Thyroid gland (tissue), 4 donors: ENCODE measurements around the gene SLC2A9. TPM values are rescaled to one million over a fixed set of nuclear protein-coding genes. Genes with fewer than 3 reads are reported as not detected.

Experiments
- DNase-seq, 2 donors: peaks; one replicate each; pipeline ENCODE4 v3.0.0-alpha.2; 2019
- H3K27ac ChIP-seq, 3 donors: fragments of 200-600 bp; sonication (generic); 1 replicate in 2 of 3; 2 replicates in 1 of 3; pipeline ENCODE4 v1.5.1; 2016 to 2019; ENCODE audit warnings: mild to moderate bottlenecking in 1 of 3, moderate library complexity in 1 of 3
- H3K27me3 ChIP-seq: fragments of 200-600 bp; sonication (generic); one replicate; pipeline ENCODE4 v1.5.1; 2019
- H3K36me3 ChIP-seq, 2 donors: fragments of 200-600 bp; sonication (generic); one replicate each; pipeline ENCODE4 v1.5.1; 2016 to 2019
- H3K4me1 ChIP-seq, 2 donors: fragments of 200-600 bp; sonication (generic); one replicate each; pipeline ENCODE4 v1.5.1; 2017 to 2019
- H3K4me3 ChIP-seq, 3 donors: fragments of 200-600 bp; sonication (generic); replicated peaks in 1 of 3; 1 replicate in 2 of 3; 2 replicates in 1 of 3; pipeline ENCODE4 v1.5.1; 2016; ENCODE audit warnings: mild to moderate bottlenecking in 1 of 3
- H3K9me3 ChIP-seq: fragments of 200-600 bp; sonication (generic); one replicate; pipeline ENCODE4 v1.5.1; 2017
- CTCF ChIP-seq, 6 experiments: fragments of 200-600 bp in 3 of 6; fragments of 450-650 bp in 3 of 6; sonication (generic) in 3 of 6; IDR thresholded peaks; one replicate each; pipeline ENCODE4 v1.5.1; 2016 to 2019; ENCODE audit warnings: antibody characterized with exemption in 6 of 6, mild to moderate bottlenecking in 2 of 6, inconsistent platforms in 1 of 6, moderate library complexity in 1 of 6
- POLR2A ChIP-seq, 2 donors: fragments of 450-650 bp; IDR thresholded peaks; one replicate each; pipeline ENCODE4 v1.6.1; 2017; ENCODE audit warnings: antibody characterized with exemption in 2 of 2, mild to moderate bottlenecking in 2 of 2, moderate library complexity in 1 of 2
- WGBS, 2 donors: methylation state at CpG; one replicate each; pipeline ENCODE4 v1.1.5; 2017; 5-methylcytosine and 5-hydroxymethylcytosine counted together
- intact Hi-C: fragments of 100-400 bp; cut with DNase I; formaldehyde crosslinking; loops from one replicate; pipeline ENCODE4 v1.15.1; 2023
- total RNA-seq, 4 donors: library from RNA; depleted of rRNA; stranded (reverse); fragments of >200 nt; gene quantifications; one replicate each; pipeline ENCODE4 v1.2.3, GENCODE V29; 2016

SLC2A9 gene
- total RNA-seq, 4 donors from 2014 or later = 5.0 to 21.2 (median 9.2) TPM

- 81 to 82% methylated on average over 6 of the region's 7 CpGs for WGBS, 2 donors
- DNase-seq = no peak
These were observed 129.6 kb downstream of the SLC2A9 start for GRCh38 chr4:9891740-9892139.

GRCh38 chr4:9891056-9891455 is 130.2 kb downstream of the SLC2A9 start:
- no peaks in the 10 kb centered on the region for H3K36me3 ChIP-seq
- H3K9me3 ChIP-seq = no peaks in the 10 kb centered on the region
- H3K4me3 ChIP-seq = no peak overlapping the region
- WGBS, 2 donors = 62 to 68% methylated on average over 7 of the region's 7 CpGs
- H3K27me3 ChIP-seq = no peaks in the 10 kb centered on the region
- TF ChIP-seq CTCF (IDR thresholded peaks at IDR 0.05) (no peak), POLR2A (IDR thresholded peaks at IDR 0.05) (no peak)
- no peak overlapping the region for H3K27ac ChIP-seq
- no peak for DNase-seq
- H3K4me1 ChIP-seq = no peaks in the 10 kb centered on the region
- intact Hi-C loops = no loop called here

More at GRCh38 chr4:9891740-9892139, 129.6 kb downstream of the SLC2A9 start:
- H3K4me1 ChIP-seq = no peaks in the 10 kb centered on the region
- TF ChIP-seq POLR2A (IDR thresholded peaks at IDR 0.05) = no peak
- TF ChIP-seq CTCF (IDR thresholded peaks at IDR 0.05) = no peak
- no peaks in the 10 kb centered on the region for H3K36me3 ChIP-seq
- no peaks in the 10 kb centered on the region for H3K9me3 ChIP-seq
- no peak overlapping the region for H3K4me3 ChIP-seq
- H3K27ac ChIP-seq = no peak overlapping the region
- intact Hi-C loops = no loop called here
- H3K27me3 ChIP-seq = no peaks in the 10 kb centered on the region

- no peaks in the 10 kb centered on the region for H3K4me1 ChIP-seq
- TF ChIP-seq CTCF (IDR thresholded peaks at IDR 0.05) (no peak), POLR2A (IDR thresholded peaks at IDR 0.05) (no peak)
- intact Hi-C loops = no loop called here
- no peaks in the 10 kb centered on the region for H3K27me3 ChIP-seq
- 69 to 85% methylated on average over 4 of the region's 4 CpGs for WGBS, 2 donors
- DNase-seq = no peak
- no peak overlapping the region for H3K27ac ChIP-seq
- no peak overlapping the region for H3K4me3 ChIP-seq
- H3K9me3 ChIP-seq = no peaks in the 10 kb centered on the region
- no peaks in the 10 kb centered on the region for H3K36me3 ChIP-seq
These were observed 132.0 kb downstream of the SLC2A9 start for GRCh38 chr4:9889306-9889705.

- no peaks in the 10 kb centered on the region for H3K36me3 ChIP-seq
These were observed 135.3 kb downstream of the SLC2A9 start for GRCh38 chr4:9885958-9886357.

More at GRCh38 chr4:9885958-9886357, 135.3 kb downstream of the SLC2A9 start:
- intact Hi-C loops = no loop called here
- Histone ChIP-seq H3K9me3 (no peaks in the 10 kb centered on the region), H3K27ac (no peak overlapping the region), H3K27me3 (no peaks in the 10 kb centered on the region), H3K4me1 (no peaks in the 10 kb centered on the region), H3K4me3 (no peak overlapping the region)
- 90 to 93% methylated on average over 5 of the region's 5 CpGs for WGBS, 2 donors
- no peak for DNase-seq
- no peak for TF ChIP-seq POLR2A (IDR thresholded peaks at IDR 0.05)
- TF ChIP-seq CTCF (IDR thresholded peaks at IDR 0.05) = no peak
